ENCODE data around the gene PPARA.

GRCh38 chr22:46106279-46107022 lies 43.9 kb upstream of the PPARA start:
- TF ChIP-seq CTCF (IDR thresholded peaks at IDR 0.05) = no peak
- peak; percentile 44 for TF ChIP-seq POLR2AphosphoS5 (IDR thresholded peaks at IDR 0.05; ENCODE audit: low read depth, low read length)

All from Panc1 (cell line).